Mesendoderm (in vitro differentiated cells): ENCODE measurements around the gene SRBD1.

Experiments used
- DNase-seq: peaks from one replicate; pipeline ENCODE4 v3.0.0; 2013
- H2AK5ac ChIP-seq: 2 replicates; pipeline ENCODE4 v1.6.1; 2013; ENCODE audit warnings: low read length, inconsistent platforms
- H2BK120ac ChIP-seq: 2 replicates; pipeline ENCODE4 v1.6.1; 2013; ENCODE audit warnings: low read depth, mild to moderate bottlenecking, low read length, moderate library complexity, mixed read lengths
- H2BK15ac ChIP-seq: replicated peaks from 2 replicates; pipeline ENCODE4 v1.6.1; 2013; ENCODE audit warnings: low read depth, mild to moderate bottlenecking, moderate library complexity
- H2BK5ac ChIP-seq: 2 replicates; pipeline ENCODE4 v1.6.1; 2013; ENCODE audit warnings: low read length, inconsistent platforms
- H3K18ac ChIP-seq: 2 replicates; pipeline ENCODE4 v1.6.1; 2013; ENCODE audit warnings: mild to moderate bottlenecking, low read length, mixed read lengths
- H3K23ac ChIP-seq: one replicate; pipeline ENCODE4 v1.6.1; 2013; ENCODE audit warnings: low read length
- H3K27ac ChIP-seq: 2 replicates; pipeline ENCODE4 v1.5.1; 2013; ENCODE audit warnings: low read depth, mild to moderate bottlenecking, inconsistent platforms, low read length, moderate library complexity
- H3K27me3 ChIP-seq: 2 replicates; pipeline ENCODE4 v1.6.1; 2013; ENCODE audit warnings: low read length, control low read depth, mild to moderate bottlenecking, inconsistent platforms; ENCODE audit not compliant: insufficient read depth, poor library complexity
- H3K36me3 ChIP-seq: 2 replicates; pipeline ENCODE4 v1.6.1; 2013; ENCODE audit warnings: low read length, inconsistent platforms; ENCODE audit not compliant: control insufficient read depth, insufficient read depth
- H3K4ac ChIP-seq: one replicate; pipeline ENCODE4 v1.6.1; 2013; ENCODE audit warnings: low read depth, mild to moderate bottlenecking, low read length, moderate library complexity
- H3K4me1 ChIP-seq: 2 replicates; pipeline ENCODE4 v1.6.1; 2013; ENCODE audit warnings: low read depth, low read length, inconsistent platforms; ENCODE audit not compliant: control insufficient read depth
- H3K4me2 ChIP-seq: 2 replicates; pipeline ENCODE4 v1.6.1; 2013; ENCODE audit warnings: low read length
- H3K4me3 ChIP-seq: 2 replicates; pipeline ENCODE4 v1.5.1; 2013; ENCODE audit warnings: mild to moderate bottlenecking, low read length
- H3K56ac ChIP-seq: one replicate; pipeline ENCODE4 v1.6.1; 2013; ENCODE audit warnings: low read length
- H3K79me1 ChIP-seq: 2 replicates; pipeline ENCODE4 v1.6.1; 2013; ENCODE audit warnings: low read length, inconsistent platforms
- H3K79me2 ChIP-seq: 2 replicates; pipeline ENCODE4 v1.6.1; 2013; ENCODE audit warnings: mild to moderate bottlenecking, low read length; ENCODE audit not compliant: control insufficient read depth, insufficient read depth
- H3K9ac ChIP-seq: 2 replicates; pipeline ENCODE4 v1.6.1; 2013; ENCODE audit warnings: low read length, inconsistent platforms
- H4K5ac ChIP-seq: one replicate; pipeline ENCODE4 v1.6.1; 2013; ENCODE audit warnings: low read length
- H4K8ac ChIP-seq: one replicate; pipeline ENCODE4 v1.6.1; 2013; ENCODE audit warnings: low read depth, mild to moderate bottlenecking, control low read depth, low read length, moderate library complexity
- WGBS: extraction: QIAGEN DNeasy Blood & Tissue Kit; methylation state at CpG from one replicate; pipeline ENCODE4 v1.1.7; 2013; ENCODE audit warnings: low lambda C conversion rate, missing lambda C conversion rate; ENCODE audit not compliant: insufficient coverage; ENCODE audit errors: extremely low coverage; 5-methylcytosine and 5-hydroxymethylcytosine counted together

The SRBD1 gene

DNA sequence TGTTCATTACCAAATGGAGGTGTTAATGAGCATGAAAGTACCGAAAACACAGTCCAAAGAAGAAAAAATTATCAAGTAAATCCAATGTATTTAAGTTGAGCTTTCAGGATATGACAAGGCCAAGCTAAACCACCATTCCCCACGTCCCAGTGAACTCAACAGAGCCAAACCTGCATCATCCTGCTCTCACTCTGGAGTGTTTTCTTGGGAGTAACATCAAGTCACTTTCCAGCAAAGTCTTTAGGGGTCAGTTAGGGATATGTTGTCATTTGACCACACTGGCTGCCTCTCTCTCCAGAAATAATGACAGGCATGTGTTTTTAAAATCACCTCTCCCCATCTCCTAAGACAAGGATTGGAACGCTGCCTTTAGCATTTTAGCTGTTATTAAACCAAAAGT, 140.5 kb downstream of the SRBD1 start:
- H3K27me3 ChIP-seq: no peaks in the 10 kb centered on the region
- no peaks in the 10 kb centered on the region for H3K4me1 ChIP-seq
- H3K4me3 ChIP-seq: no peak overlapping the region
- no peak overlapping the region for H3K27ac ChIP-seq
- no peak overlapping the region for H3K4me2 ChIP-seq
- no peak overlapping the region for H2BK120ac ChIP-seq
- H2AK5ac ChIP-seq: no peak overlapping the region
- no peak overlapping the region for H3K18ac ChIP-seq
- no peak overlapping the region for H3K23ac ChIP-seq
- no peaks in the 10 kb centered on the region for H3K79me2 ChIP-seq
- no CpG with 5 or more reads among the region's 3 CpGs for WGBS
- H3K9ac ChIP-seq: no peak overlapping the region
- no peak overlapping the region for H2BK15ac ChIP-seq
- no peak for DNase-seq
- H3K56ac ChIP-seq: no peak overlapping the region
- no peak overlapping the region for H4K5ac ChIP-seq
- no peak overlapping the region for H3K4ac ChIP-seq
- no peak overlapping the region for H2BK5ac ChIP-seq
- H4K8ac ChIP-seq: no peak overlapping the region
- H3K36me3 ChIP-seq: no peaks in the 10 kb centered on the region
- no peaks in the 10 kb centered on the region for H3K79me1 ChIP-seq

DNA sequence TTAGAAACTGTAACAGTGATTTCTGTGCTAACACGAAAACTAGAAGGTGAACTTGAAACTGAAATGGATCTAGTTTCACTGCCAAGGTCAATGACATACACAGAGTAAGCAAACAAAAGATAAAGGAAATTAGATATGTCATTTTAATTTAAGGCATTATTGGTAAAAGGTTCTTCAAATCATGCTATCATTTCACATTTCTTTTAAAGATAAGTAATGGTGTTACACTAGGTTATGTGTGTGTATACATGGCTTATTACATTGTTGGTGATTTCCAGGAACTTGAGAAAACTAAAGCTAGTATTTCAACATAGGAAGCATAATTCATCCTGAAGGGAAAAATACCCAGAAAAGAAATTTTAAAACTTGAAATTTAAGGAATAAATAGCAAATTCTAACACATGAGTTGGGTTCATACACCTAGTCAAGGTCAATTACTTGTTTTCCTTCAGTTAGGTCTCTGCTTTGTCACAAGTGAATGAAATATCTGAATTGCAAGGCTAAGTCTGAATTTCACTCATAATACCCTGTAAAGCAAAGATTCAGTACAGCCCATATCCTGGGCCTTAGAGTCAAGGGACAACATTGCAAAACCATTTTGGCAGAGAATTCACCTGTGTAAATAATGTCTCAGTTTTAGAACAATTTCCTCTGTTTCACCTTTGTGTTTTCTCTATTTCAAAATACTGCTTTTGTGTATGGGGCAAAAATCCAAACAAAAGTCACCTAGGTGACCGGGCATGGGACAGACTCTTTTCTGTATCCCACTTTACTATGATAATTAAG, 141.6 kb downstream of the SRBD1 start:
- Histone ChIP-seq H2AK5ac (no peak overlapping the region), H3K79me2 (no peaks in the 10 kb centered on the region), H2BK120ac (no peak overlapping the region), H3K23ac (no peak overlapping the region), H4K5ac (no peak overlapping the region), H3K36me3 (no peaks in the 10 kb centered on the region), H3K4me1 (no peaks in the 10 kb centered on the region), H2BK5ac (no peak overlapping the region), H2BK15ac (no peak overlapping the region), H4K8ac (no peak overlapping the region), H3K4me2 (no peak overlapping the region), H3K4me3 (no peak overlapping the region), H3K9ac (no peak overlapping the region), H3K56ac (no peak overlapping the region), H3K79me1 (no peaks in the 10 kb centered on the region), H3K27ac (no peak overlapping the region), H3K18ac (no peak overlapping the region), H3K4ac (no peak overlapping the region), H3K27me3 (no peaks in the 10 kb centered on the region)
- no peak for DNase-seq
- WGBS: no CpG with 5 or more reads among the region's 2 CpGs

DNA sequence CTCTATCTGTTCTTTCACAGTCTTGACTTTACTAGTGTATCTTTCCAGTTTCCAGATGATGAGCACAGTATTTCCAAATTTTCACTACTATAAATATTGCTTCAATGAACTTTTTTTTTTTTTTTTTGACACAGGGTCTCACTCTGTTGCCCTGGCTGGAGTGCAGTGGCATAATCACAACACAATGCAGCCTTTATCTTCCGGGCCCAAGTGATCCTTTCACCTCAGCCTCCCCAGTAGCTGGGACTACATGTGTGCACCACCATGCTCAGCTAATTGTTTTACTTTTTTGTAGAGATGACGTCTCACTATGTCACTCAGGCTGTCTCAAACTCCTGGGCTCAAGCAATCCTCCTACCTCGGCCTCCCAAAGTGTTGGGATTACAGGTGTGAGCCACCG, 142.8 kb downstream of the SRBD1 start:
- no peaks in the 10 kb centered on the region for H3K36me3 ChIP-seq
- H3K9ac ChIP-seq: no peak overlapping the region
- H3K27me3 ChIP-seq: no peaks in the 10 kb centered on the region
- no peak overlapping the region for H3K23ac ChIP-seq
- no peak overlapping the region for H2BK15ac ChIP-seq
- H2BK120ac ChIP-seq: no peak overlapping the region
- H4K8ac ChIP-seq: no peak overlapping the region
- no peak overlapping the region for H3K56ac ChIP-seq
- H4K5ac ChIP-seq: no peak overlapping the region
- no peaks in the 10 kb centered on the region for H3K4me1 ChIP-seq
- no CpG with 5 or more reads among the region's 4 CpGs for WGBS
- no peak overlapping the region for H2BK5ac ChIP-seq
- H3K4me2 ChIP-seq: no peak overlapping the region
- H3K4ac ChIP-seq: no peak overlapping the region
- DNase-seq: no peak
- no peak overlapping the region for H2AK5ac ChIP-seq
- no peaks in the 10 kb centered on the region for H3K79me1 ChIP-seq
- no peaks in the 10 kb centered on the region for H3K79me2 ChIP-seq
- H3K18ac ChIP-seq: no peak overlapping the region
- no peak overlapping the region for H3K4me3 ChIP-seq
- no peak overlapping the region for H3K27ac ChIP-seq

DNA sequence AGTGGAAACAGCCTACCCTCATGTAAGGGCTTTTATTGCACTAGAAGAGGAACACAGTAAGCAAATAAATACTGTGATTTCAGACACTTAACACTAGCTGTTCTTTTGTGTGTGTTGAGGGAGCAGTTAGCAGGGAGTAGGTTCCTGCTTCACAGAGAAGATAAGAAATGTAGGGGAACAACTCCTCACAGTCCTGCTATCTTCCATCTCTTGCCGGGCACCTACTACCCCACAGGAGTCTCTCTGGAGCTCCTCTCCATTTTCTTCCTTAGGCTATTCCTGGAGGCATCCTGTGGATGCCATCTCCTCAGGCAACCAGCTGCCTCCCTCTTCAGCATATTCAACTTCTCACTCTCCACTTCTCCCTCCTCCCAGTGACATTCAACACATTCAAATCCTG, 145.0 kb downstream of the SRBD1 start:
- Histone ChIP-seq H3K9ac (no peak overlapping the region), H3K79me1 (no peaks in the 10 kb centered on the region), H3K27me3 (no peaks in the 10 kb centered on the region), H3K23ac (no peak overlapping the region), H2BK5ac (no peak overlapping the region), H3K27ac (no peak overlapping the region), H4K5ac (no peak overlapping the region), H3K36me3 (no peaks in the 10 kb centered on the region), H2AK5ac (no peak overlapping the region), H2BK15ac (no peak overlapping the region), H3K56ac (no peak overlapping the region), H3K79me2 (no peaks in the 10 kb centered on the region), H2BK120ac (no peak overlapping the region), H3K4ac (no peak overlapping the region), H3K18ac (no peak overlapping the region), H3K4me3 (no peak overlapping the region), H4K8ac (no peak overlapping the region), H3K4me2 (no peak overlapping the region), H3K4me1 (no peaks in the 10 kb centered on the region)
- no CpG with 5 or more reads among the region's 1 CpG for WGBS
- DNase-seq: peak; percentile 80

DNA sequence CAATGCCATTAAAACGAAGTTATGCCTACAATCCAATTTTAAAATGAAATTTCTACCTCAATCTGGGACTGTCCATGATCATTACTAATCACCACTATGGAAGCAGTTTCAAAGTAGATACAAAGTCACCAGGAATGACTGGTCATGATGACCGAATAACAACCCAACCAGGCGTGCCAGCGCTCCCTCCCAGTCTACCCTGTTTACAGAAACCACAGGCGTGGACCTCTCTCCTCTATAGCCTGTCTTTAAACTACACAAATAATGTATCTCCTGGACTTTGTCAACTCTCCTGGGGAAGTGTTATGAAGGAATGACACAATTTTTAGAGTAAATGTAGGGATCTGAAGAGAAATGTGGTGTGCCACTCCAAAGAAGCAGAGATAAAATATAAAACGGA, 150.2 kb downstream of the SRBD1 start:
- no peaks in the 10 kb centered on the region for H3K27me3 ChIP-seq
- H4K8ac ChIP-seq: no peak overlapping the region
- no peak overlapping the region for H3K4me2 ChIP-seq
- no peak overlapping the region for H3K23ac ChIP-seq
- H3K79me2 ChIP-seq: no peaks in the 10 kb centered on the region
- no peak overlapping the region for H2AK5ac ChIP-seq
- H3K4me3 ChIP-seq: no peak overlapping the region
- H3K9ac ChIP-seq: no peak overlapping the region
- no peak overlapping the region for H3K27ac ChIP-seq
- H2BK5ac ChIP-seq: no peak overlapping the region
- no peaks in the 10 kb centered on the region for H3K4me1 ChIP-seq
- no peak overlapping the region for H3K18ac ChIP-seq
- WGBS: no CpG with 5 or more reads among the region's 6 CpGs
- no peaks in the 10 kb centered on the region for H3K36me3 ChIP-seq
- H3K56ac ChIP-seq: no peak overlapping the region
- no peak overlapping the region for H4K5ac ChIP-seq
- no peak overlapping the region for H2BK15ac ChIP-seq
- DNase-seq: no peak
- H3K79me1 ChIP-seq: no peaks in the 10 kb centered on the region
- H3K4ac ChIP-seq: no peak overlapping the region
- H2BK120ac ChIP-seq: no peak overlapping the region

DNA sequence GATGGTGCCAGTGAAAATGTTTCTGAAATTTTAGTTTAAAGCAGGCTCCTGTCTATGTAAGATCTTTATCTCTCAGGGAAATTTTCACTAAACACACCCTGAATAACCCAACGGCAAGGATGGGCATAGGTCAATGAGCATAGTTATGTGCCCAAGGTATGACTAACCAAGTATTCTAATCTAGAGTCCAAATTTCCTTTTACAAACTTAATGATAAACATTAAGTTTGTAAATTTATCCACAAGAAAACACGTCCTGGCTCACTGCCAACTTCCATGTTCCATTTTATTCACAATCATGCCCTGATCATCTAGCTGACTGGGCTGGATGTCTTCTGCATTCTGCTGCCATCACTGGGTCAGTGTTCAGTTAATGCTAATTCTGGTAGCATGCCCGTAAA, 151.2 kb downstream of the SRBD1 start:
- Histone ChIP-seq H3K4me2 (no peak overlapping the region), H3K18ac (no peak overlapping the region), H3K4ac (no peak overlapping the region), H3K4me1 (no peaks in the 10 kb centered on the region), H4K8ac (no peak overlapping the region), H3K23ac (no peak overlapping the region), H4K5ac (no peak overlapping the region), H3K27me3 (no peaks in the 10 kb centered on the region), H3K4me3 (no peak overlapping the region), H3K79me2 (no peaks in the 10 kb centered on the region), H2BK15ac (no peak overlapping the region), H2AK5ac (no peak overlapping the region), H3K9ac (no peak overlapping the region), H3K27ac (no peak overlapping the region), H3K56ac (no peak overlapping the region), H3K36me3 (no peaks in the 10 kb centered on the region), H3K79me1 (no peaks in the 10 kb centered on the region), H2BK120ac (no peak overlapping the region), H2BK5ac (no peak overlapping the region)
- WGBS: no CpG with 5 or more reads among the region's 3 CpGs
- DNase-seq: no peak
